Activated CD8-positive, alpha-beta memory T cell treated with anti-CD3 and anti-CD28 coated beads, Interleukin-2, amount 50 U/mL, for 1 hour (primary cell): ENCODE results near the gene MRPS27.
A peak's percentile ranks its signal among the peaks of the same experiment; 100 is the strongest.
"Not testable (repeated sequence)": the region's sequence is repeated elsewhere in the genome, so short reads cannot be mapped to it uniquely, and the experiment has no call there.

Experiments used
- DNase-seq: peaks from one replicate; pipeline ENCODE4 v3.0.0-alpha.2; 2020; ENCODE audit errors: extremely low read depth

The MRPS27 gene

GRCh38 chr5:72325566-72326305 is 5.7 kb upstream of the MRPS27 start:
- DNase-seq: no peak

GRCh38 chr5:72324189-72324825 is 4.3 kb upstream of the MRPS27 start:
- no peak for DNase-seq

GRCh38 chr5:72319435-72319975 is 535 bp downstream of the MRPS27 start:
- DNase-seq: not testable (repeated sequence)

GRCh38 chr5:72314571-72315172 is 5.4 kb downstream of the MRPS27 start:
- DNase-seq: no peak

- no peak for DNase-seq
These were observed 6.9 kb downstream of the MRPS27 start for GRCh38 chr5:72313141-72313540.

GRCh38 chr5:72308853-72309191 is 11.2 kb downstream of the MRPS27 start:
- no peak for DNase-seq

GRCh38 chr5:72307968-72308852 is 11.8 kb downstream of the MRPS27 start:
- peak; percentile 85 for DNase-seq

- no peak for DNase-seq
These were observed 12.5 kb downstream of the MRPS27 start for GRCh38 chr5:72307573-72307967.

GRCh38 chr5:72305194-72306142 is 14.6 kb downstream of the MRPS27 start:
- no peak for DNase-seq

GRCh38 chr5:72302171-72302570 is 17.9 kb downstream of the MRPS27 start:
- DNase-seq: no peak

- DNase-seq: no peak
These were observed 18.5 kb downstream of the MRPS27 start for GRCh38 chr5:72301557-72301956.

GRCh38 chr5:72300590-72301339 is 19.3 kb downstream of the MRPS27 start:
- DNase-seq: no peak

GRCh38 chr5:72298711-72299110 is 21.3 kb downstream of the MRPS27 start:
- DNase-seq: no peak

GRCh38 chr5:72298136-72298535 is 21.9 kb downstream of the MRPS27 start:
- DNase-seq: not testable (repeated sequence)

- no peak for DNase-seq
These were observed 23.8 kb downstream of the MRPS27 start for GRCh38 chr5:72296256-72296655.

- DNase-seq: no peak
These were observed 24.5 kb downstream of the MRPS27 start for GRCh38 chr5:72295539-72295938.

GRCh38 chr5:72294473-72294872 is 25.6 kb downstream of the MRPS27 start:
- no peak for DNase-seq

GRCh38 chr5:72293495-72294055 is 26.5 kb downstream of the MRPS27 start:
- no peak for DNase-seq

- no peak for DNase-seq
These were observed 27.6 kb downstream of the MRPS27 start for GRCh38 chr5:72292411-72292810.

- no peak for DNase-seq
These were observed 28.4 kb downstream of the MRPS27 start for GRCh38 chr5:72291601-72292000.
